Measurements from ENCODE around the gene CAMTA1. TPM values are rescaled to one million over a fixed set of nuclear protein-coding genes. Genes with fewer than 3 reads are reported as not detected.

Gene CAMTA1
- total and polyA plus RNA-seq, 9 of the 15 experiments (the other 6 are each of a cell fraction or from before 2014, with no cell fraction given), result 43.9 to 161 (median 65.9) TPM

DNA sequence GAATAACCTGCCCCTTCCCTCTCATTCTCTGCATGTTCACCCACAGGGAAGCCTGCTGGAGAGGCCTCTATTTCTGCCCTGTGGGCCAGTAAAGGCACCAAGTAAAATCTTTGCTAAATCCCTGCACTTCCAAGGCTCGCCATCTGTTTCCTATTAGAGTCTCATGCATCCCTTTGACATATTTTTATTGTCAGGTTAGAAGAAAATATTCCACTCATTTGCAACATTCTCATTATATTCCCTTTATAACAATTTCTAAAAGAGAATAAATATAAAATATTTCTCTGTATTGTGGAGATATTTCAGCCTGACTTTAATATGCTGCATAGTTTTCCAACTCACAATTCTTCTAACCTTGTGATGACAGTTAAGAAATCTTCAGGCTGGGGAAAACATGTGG lies 645.4 kb downstream of the CAMTA1 start:
- H3K4me3 ChIP-seq, result no peak overlapping the region
- TF ChIP-seq ZNF174 (CRISPR knock-in tag; IDR thresholded peaks at IDR 0.05) (no peak), SLC30A9 (CRISPR knock-in tag; IDR thresholded peaks at IDR 0.05) (no peak), NCOR1 (IDR thresholded peaks at IDR 0.05) (no peak), XRCC3 (IDR thresholded peaks at IDR 0.05) (no peak), ZEB2 (IDR thresholded peaks at IDR 0.05) (no peak), FOXA3 (CRISPR knock-in tag; conservative IDR thresholded peaks at IDR 0.05 in 1 of 2, IDR thresholded peaks at IDR 0.05 in 1 of 2) (no peak), SIN3A (IDR thresholded peaks at IDR 0.05; ENCODE audit: borderline replicate concordance in 2 of 2, control insufficient read depth in 1 of 2, low read depth in 2 of 2, low read length in 2 of 2) (no peak)
- TF ChIP-seq, protein P1, sequence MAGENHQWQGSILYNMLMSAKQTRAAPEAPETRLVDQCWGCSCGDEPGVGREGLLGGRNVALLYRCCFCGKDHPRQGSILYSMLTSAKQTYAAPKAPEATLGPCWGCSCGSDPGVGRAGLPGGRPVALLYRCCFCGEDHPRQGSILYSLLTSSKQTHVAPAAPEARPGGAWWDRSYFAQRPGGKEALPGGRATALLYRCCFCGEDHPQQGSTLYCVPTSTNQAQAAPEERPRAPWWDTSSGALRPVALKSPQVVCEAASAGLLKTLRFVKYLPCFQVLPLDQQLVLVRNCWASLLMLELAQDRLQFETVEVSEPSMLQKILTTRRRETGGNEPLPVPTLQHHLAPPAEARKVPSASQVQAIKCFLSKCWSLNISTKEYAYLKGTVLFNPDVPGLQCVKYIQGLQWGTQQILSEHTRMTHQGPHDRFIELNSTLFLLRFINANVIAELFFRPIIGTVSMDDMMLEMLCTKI (IDR thresholded peaks at IDR 0.05; ENCODE audit: partially characterized antibody), result no peak
- H3K27me3 ChIP-seq (ENCODE audit: control insufficient read depth in 2 of 2, insufficient read depth in 2 of 2, low read length in 2 of 2), result peaks cover 4 to 46% of the 10 kb centered on the region in 2 experiments; a peak in 3 of 5 replicates
- H3K9me3 ChIP-seq (replicated peaks; ENCODE audit: control insufficient read depth, insufficient read depth, low read depth, low read length), result no peaks in the 10 kb centered on the region
- intact Hi-C loops (cut with micrococcal nuclease) (no loop called here), in situ Hi-C loops (cut with MboI) (no loop called here)
- H3K36me3 ChIP-seq (ENCODE audit: control insufficient read depth, insufficient read depth, low read length), result no peaks in the 10 kb centered on the region
- H3K79me2 ChIP-seq (ENCODE audit: control insufficient read depth, insufficient read depth, low read length), result no peaks in the 10 kb centered on the region
- no peak for DNase-seq (ENCODE audit: extremely low read depth in 1 of 4, low spot score in 3 of 4)
- H3K27ac ChIP-seq (ENCODE audit: extremely low read depth, low read depth, low read length), result no peak overlapping the region
- H3K9me1 ChIP-seq (ENCODE audit: control insufficient read depth, insufficient read depth, low read length), result no peaks in the 10 kb centered on the region
- FAIRE-seq, result no peak
- no peak overlapping the region for H2AFZ ChIP-seq (ENCODE audit: low read depth, low read length)
- H3K4me1 ChIP-seq (replicated peaks in 1 of 2; ENCODE audit: control insufficient read depth in 2 of 2, insufficient read depth in 2 of 2, low read length in 2 of 2), result no peaks in the 10 kb centered on the region
- no peak overlapping the region for H3K9ac ChIP-seq (ENCODE audit: insufficient read depth in 1 of 2, low read depth in 2 of 2, low read length in 2 of 2)
- no peak overlapping the region for H3K4me2 ChIP-seq (ENCODE audit: insufficient read depth, low read length)
- POLR2A ChIA-PET, result no interaction called here
- CTCF ChIA-PET (ENCODE audit: low intra/inter-chr PET ratio), result no interaction called here
- 0% methylated on average over 1 of the region's 1 CpG for WGBS (ENCODE audit: insufficient coverage, low coverage, missing lambda C conversion rate)
- ATAC-seq, result no peak
- BruUV-seq (replicated peaks), result no TSS peak
- peaks cover 10% of the 10 kb centered on the region; the same call in 1 of the 2 replicates for H4K20me1 ChIP-seq (replicated peaks; ENCODE audit: control insufficient read depth, insufficient read depth, low read length)
